Measurements from ENCODE around the gene VAV2. TPM values are rescaled to one million over a fixed set of nuclear protein-coding genes. Genes with fewer than 3 reads are reported as not detected.

The VAV2 gene
- total RNA-seq, 4 donors from 2014 or later, result 9.1 to 13.5 (median 10.1) TPM

DNA sequence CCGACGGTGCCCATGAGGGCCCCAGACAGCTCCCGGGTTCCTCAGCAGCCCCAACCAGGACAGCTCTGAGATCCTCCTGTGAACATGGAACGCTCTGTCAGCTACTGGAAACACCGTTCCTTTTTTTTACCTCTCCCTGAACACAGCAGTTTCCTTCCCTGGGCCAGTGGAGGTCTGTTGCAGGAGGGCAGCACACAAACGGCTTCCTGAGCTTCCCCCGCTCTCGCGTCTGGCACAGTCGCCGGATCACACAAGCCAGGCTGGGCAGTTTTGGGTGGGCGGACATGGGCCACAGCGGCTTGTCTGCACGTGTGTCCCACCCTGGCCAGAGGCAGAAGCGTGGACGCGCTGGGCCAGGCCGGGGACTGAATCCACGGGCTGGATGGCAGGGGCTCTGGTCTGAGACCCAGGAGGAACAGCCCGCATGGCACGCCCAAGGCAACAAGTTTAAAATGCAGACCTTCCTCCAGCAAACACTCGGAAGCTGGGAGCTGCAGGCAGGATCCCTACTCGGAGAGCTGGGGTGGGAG, 147.2 kb downstream of the VAV2 start:
- H3K27me3 ChIP-seq, result no peaks in the 10 kb centered on the region
- no peak for DNase-seq (ENCODE audit: extremely low spot score)
- no peaks in the 10 kb centered on the region for H3K36me3 ChIP-seq
- intact Hi-C loops (cut with DNase I), result no loop called here
- peaks cover 17 to 24% (median 20%) of the 10 kb centered on the region in 4 donors for H3K4me1 ChIP-seq
- TF ChIP-seq, protein P1, sequence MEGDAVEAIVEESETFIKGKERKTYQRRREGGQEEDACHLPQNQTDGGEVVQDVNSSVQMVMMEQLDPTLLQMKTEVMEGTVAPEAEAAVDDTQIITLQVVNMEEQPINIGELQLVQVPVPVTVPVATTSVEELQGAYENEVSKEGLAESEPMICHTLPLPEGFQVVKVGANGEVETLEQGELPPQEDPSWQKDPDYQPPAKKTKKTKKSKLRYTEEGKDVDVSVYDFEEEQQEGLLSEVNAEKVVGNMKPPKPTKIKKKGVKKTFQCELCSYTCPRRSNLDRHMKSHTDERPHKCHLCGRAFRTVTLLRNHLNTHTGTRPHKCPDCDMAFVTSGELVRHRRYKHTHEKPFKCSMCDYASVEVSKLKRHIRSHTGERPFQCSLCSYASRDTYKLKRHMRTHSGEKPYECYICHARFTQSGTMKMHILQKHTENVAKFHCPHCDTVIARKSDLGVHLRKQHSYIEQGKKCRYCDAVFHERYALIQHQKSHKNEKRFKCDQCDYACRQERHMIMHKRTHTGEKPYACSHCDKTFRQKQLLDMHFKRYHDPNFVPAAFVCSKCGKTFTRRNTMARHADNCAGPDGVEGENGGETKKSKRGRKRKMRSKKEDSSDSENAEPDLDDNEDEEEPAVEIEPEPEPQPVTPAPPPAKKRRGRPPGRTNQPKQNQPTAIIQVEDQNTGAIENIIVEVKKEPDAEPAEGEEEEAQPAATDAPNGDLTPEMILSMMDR (IDR thresholded peaks at IDR 0.05), result no peak
- TF ChIP-seq EP300 (IDR thresholded peaks at IDR 0.05), result no peak
- H3K9me3 ChIP-seq, result no peaks in the 10 kb centered on the region
- H3K4me3 ChIP-seq, result peak overlapping the region in 3 of 4 donors; percentile 17 to 24 (median 22)
- H3K27ac ChIP-seq (replicated peaks in 1 of 4), result peak overlapping the region in 3 of 4 donors; percentile 43 to 54 (median 49)
- 78% methylated on average over 11 of the region's 23 CpGs for WGBS

DNA sequence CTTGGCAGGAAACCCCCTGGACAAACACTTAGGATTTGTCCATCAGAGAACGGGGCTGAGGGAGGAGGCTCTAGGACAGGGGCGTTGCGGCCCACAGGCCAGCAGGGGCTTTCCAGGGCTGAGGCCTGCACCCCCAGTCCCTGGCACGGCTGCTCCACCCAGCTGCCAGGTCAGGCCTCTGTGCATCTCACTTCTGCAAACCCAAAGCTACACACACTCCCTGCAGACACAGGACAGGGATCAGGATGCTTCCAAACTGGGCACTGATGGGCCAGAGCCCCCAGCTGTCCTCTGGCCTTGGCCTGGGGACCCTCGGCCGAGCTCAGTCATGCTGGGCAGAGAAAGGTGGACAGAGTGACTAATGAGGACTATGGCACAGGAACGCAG, 147.7 kb downstream of the VAV2 start:
- intact Hi-C loops (cut with DNase I), result no loop called here
- Histone ChIP-seq H3K9me3 (no peaks in the 10 kb centered on the region), H3K27ac (replicated peaks in 1 of 4) (peak overlapping the region in 1 of 4 donors; percentile 54), H3K36me3 (no peaks in the 10 kb centered on the region), H3K4me1 (peaks cover 20 to 27% (median 25%) of the 10 kb centered on the region in 4 donors), H3K27me3 (no peaks in the 10 kb centered on the region), H3K4me3 (no peak overlapping the region)
- DNase-seq (ENCODE audit: extremely low spot score), result no peak
- WGBS, result 82% methylated on average over 3 of the region's 7 CpGs
- no peak for TF ChIP-seq POLR2AphosphoS5 (IDR thresholded peaks at IDR 0.05)
- TF ChIP-seq POLR2A (IDR thresholded peaks at IDR 0.05; ENCODE audit: low read depth), result no peak
- no peak for TF ChIP-seq EP300 (IDR thresholded peaks at IDR 0.05)
- TF ChIP-seq, protein P1 (IDR thresholded peaks at IDR 0.05), result no peak

DNA sequence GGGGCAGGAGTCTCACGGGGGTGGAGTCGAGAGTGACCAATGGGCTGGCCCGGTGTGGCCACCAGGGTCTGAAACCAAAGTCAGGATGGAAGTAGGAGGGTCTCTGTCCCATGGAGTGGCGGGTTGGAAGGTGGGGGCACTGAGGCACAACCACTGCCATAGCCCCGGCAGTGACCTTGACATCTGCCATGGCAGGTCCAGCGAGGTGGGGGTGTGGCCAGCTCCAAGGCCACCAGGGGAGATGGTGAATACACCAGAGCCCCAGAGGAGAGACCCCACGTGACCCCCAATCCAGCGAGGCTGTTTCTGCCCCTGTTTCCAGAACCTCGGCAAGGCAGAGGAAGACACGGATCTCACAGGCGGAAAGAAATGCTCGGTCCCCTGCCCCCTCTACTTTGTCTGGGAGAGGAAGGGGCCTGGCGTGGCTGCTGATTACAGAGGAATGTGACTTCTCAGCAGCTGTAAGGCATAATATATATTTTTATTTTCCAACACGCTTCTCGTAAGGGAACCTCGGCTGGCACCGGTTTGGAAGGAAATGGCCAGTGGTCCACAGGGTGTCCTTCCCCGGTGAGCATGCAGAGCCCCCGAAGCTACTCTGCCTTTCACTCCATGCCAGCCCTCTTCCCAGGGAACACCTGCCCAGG, 148.2 kb downstream of the VAV2 start:
- TF ChIP-seq POLR2AphosphoS5 (IDR thresholded peaks at IDR 0.05) (no peak), POLR2A (IDR thresholded peaks at IDR 0.05; ENCODE audit: low read depth) (no peak)
- TF ChIP-seq, protein P1 (IDR thresholded peaks at IDR 0.05), result no peak
- Histone ChIP-seq H3K4me3 (no peak overlapping the region), H3K4me1 (peaks cover 20 to 27% (median 25%) of the 10 kb centered on the region in 4 donors), H3K27me3 (no peaks in the 10 kb centered on the region), H3K9me3 (no peaks in the 10 kb centered on the region), H3K27ac (replicated peaks in 1 of 4) (no peak overlapping the region), H3K36me3 (no peaks in the 10 kb centered on the region)
- DNase-seq (ENCODE audit: extremely low spot score), result no peak
- intact Hi-C loops (cut with DNase I), result no loop called here
- WGBS, result 83% methylated on average over 14 of the region's 19 CpGs

DNA sequence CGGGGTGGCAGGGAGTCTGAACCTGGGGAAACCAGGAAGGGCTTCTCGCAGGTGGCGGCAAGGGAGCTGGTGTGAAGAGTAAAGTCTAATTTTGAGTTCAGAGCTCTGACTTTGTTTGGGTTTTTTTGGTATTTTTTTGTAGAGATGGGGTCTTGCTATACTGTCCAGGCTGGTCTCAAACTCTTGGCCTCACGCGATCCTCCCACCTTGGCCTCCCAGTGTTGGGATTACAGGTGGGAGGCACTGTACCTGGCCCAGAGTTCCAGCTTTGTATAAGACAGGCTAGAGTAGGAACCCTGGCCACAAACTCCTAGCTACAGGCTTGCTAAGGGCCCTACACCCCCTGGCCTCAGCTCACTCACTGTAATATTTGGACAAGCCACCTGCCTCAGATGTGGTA, 148.9 kb downstream of the VAV2 start:
- Histone ChIP-seq H3K9me3 (no peaks in the 10 kb centered on the region), H3K4me3 (no peak overlapping the region), H3K27me3 (no peaks in the 10 kb centered on the region), H3K36me3 (no peaks in the 10 kb centered on the region), H3K27ac (replicated peaks in 1 of 4) (no peak overlapping the region), H3K4me1 (peaks cover 20 to 27% (median 25%) of the 10 kb centered on the region in 4 donors)
- 97% methylated on average over 5 of the region's 5 CpGs for WGBS
- TF ChIP-seq EP300 (IDR thresholded peaks at IDR 0.05) (no peak), POLR2AphosphoS5 (IDR thresholded peaks at IDR 0.05) (no peak), POLR2A (IDR thresholded peaks at IDR 0.05; ENCODE audit: low read depth) (no peak)
- TF ChIP-seq, protein P1 (IDR thresholded peaks at IDR 0.05), result no peak
- intact Hi-C loops (cut with DNase I), result no loop called here
- no peak for DNase-seq (ENCODE audit: extremely low spot score)

All from esophagus muscularis mucosa (tissue), 4 donors.